ES-I3 (cell line): Measurements from ENCODE around the gene ANKRD6.

Experiments used
- H3K36me3 ChIP-seq: 2 replicates; pipeline ENCODE4 v1.6.1; 2013; ENCODE audit warnings: mild to moderate bottlenecking, low read length, control low read depth, moderate library complexity; ENCODE audit not compliant: insufficient read depth
- H3K4me1 ChIP-seq: 2 replicates; pipeline ENCODE4 v1.6.1; 2013; ENCODE audit warnings: mild to moderate bottlenecking, control low read depth, low read length; ENCODE audit not compliant: insufficient read depth
- H3K9ac ChIP-seq: 2 replicates; pipeline ENCODE4 v1.6.1; 2013; ENCODE audit warnings: low read depth, mild to moderate bottlenecking, low read length, moderate library complexity
- H3K9me3 ChIP-seq: 2 replicates; pipeline ENCODE4 v1.6.1; 2013; ENCODE audit warnings: mild to moderate bottlenecking, low read length, moderate library complexity; ENCODE audit not compliant: control insufficient read depth, insufficient read depth

Gene ANKRD6

DNA sequence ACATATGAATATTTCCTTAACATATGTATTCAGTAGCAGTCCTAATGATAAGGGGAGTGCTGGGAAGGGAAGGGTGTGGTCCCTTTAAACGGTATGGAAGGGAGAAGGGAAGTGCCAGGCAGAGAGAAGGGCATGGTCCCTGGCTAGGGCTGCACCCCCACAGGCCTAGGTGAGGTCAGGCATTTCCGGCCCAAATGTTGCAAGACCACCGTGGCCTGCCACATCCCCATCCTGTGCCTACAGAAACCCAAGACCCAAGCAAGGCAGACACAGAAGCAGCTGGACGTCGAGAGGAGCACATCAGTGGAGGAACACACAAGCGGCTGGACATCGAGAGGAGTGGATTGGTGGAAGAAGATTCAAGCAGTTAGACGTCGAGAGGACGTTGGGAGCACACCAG is 26.8 kb upstream of the ANKRD6 start:
- H3K4me1 ChIP-seq, result peaks cover 11% of the 10 kb centered on the region
- H3K36me3 ChIP-seq, result no peaks in the 10 kb centered on the region
- H3K9ac ChIP-seq, result no peak overlapping the region
- H3K9me3 ChIP-seq, result no peaks in the 10 kb centered on the region

DNA sequence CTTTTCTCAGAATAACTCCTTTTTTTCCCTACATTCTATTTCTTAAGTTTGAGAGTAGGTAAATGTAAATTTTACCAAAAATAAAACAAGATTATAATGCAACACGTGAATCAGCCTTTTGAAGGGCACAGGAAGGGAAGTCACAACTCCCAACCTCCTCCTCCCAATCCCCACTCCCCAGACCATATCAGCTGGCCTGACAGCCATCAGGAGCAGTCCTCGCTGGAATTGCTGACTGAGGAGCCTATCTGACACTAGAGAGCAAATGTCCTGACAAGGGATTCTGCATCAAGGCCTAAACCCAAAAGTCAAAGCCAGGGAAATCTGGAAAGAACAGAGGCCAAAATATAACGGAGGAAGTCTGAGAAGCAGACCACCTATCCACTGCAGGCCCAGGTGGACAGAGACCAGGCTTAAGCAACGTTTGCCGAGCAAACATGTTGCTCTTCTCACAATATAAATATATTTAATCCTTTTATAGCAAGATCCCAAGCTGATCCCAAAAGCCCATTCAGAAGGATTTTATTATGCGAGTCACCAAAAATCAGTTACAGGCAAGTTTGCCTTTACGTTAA is 23.4 kb upstream of the ANKRD6 start:
- no peaks in the 10 kb centered on the region for H3K9me3 ChIP-seq
- peaks cover 11% of the 10 kb centered on the region for H3K4me1 ChIP-seq
- no peaks in the 10 kb centered on the region for H3K36me3 ChIP-seq
- H3K9ac ChIP-seq, result peak overlapping the region; percentile 55; the same call in 1 of the 2 replicates

DNA sequence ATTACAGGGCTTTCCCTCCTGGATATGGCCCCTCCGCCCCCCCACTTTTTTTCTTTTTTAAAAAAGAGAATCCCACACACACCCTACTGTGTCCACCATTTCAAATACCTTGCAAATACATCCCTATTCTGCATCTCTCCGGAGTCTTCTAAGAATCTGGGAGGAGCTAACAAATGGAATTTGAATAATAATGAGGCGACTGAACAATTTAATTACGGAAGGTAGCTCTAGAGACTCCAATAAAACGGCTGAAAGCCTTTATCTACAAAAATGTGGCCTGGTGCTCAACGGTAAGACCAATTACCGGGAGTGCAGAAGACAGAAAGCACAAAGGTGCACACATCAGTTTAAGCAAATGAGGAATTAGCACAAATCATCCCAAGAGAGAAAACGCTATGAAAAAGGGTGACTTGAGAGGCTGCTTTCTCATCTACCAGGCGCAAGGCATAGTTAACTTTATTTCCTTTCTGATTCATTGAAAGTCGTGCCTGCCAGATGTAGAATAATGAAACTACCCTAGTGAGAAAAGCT is 22.7 kb upstream of the ANKRD6 start:
- Histone ChIP-seq H3K4me1 (peaks cover 11% of the 10 kb centered on the region), H3K9ac (peak overlapping the region; percentile 55; the same call in 1 of the 2 replicates), H3K9me3 (no peaks in the 10 kb centered on the region), H3K36me3 (no peaks in the 10 kb centered on the region)

DNA sequence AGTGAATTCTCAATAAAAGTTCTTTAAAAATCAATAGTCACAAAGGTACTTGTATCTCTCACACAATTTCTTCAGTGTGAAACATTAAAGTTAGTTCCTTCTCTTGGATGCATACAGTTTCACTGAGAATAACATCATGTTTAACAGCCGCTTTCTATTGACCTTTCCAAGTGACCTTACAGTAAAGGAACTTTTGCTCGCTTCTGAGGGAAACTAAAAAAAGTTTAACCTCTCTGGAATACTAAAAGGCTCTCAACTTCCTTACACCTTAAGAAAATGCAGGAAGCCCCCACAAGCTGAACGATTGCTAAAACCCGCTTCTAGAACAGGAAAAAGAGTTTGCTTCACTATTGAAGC is 22.2 kb upstream of the ANKRD6 start:
- Histone ChIP-seq H3K36me3 (no peaks in the 10 kb centered on the region), H3K9me3 (no peaks in the 10 kb centered on the region), H3K9ac (peak overlapping the region; percentile 55; the same call in 1 of the 2 replicates), H3K4me1 (peaks cover 6% of the 10 kb centered on the region)

DNA sequence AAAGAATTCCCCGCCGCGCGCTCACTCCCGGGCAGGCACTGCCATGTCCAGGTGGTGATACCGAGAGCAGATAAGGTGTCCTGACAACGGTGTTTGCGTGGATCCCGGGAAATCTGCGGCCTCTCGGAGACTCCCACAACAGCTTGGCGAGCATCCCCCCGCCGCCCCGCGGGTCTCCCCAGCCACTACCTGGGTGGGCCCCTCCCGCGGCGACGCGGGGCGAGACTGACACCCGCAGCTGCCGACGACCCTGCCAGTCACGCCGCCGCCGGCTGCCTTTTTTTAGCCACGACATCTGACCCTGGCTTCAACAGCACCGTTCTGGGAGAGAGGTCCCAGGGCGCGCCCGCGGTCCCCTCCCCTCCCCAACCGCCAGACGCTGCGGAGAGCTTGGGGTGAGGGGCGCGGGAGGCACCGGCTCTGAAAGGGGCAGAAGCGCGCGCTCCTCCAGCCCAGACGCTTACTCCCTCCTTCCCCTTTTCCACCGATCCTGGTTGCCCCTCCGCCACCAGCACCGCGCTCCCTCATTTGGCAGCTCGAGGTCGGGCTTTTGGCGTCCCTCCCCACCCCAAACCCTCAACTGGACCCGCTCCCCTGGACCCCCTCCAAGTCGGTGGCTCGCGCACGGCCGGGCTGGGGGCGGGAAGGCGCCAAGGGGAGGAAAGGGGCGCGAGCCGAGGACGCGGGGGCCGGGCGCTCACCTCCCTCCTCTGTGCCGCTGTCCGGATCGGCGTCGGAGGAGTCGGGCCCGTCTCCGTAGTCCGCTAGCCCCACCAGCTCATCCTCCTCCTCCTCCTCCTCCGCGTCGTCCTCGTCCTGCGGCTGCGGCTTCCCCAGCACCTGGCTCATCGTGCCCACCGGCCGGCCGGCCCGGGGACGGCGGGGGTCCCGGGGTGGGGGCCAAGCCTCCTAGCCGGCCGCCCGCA is 21.5 kb upstream of the ANKRD6 start:
- Histone ChIP-seq H3K9me3 (no peaks in the 10 kb centered on the region), H3K36me3 (no peaks in the 10 kb centered on the region), H3K9ac (peak overlapping the region; percentile 55), H3K4me1 (peaks cover under 1% of the 10 kb centered on the region)

DNA sequence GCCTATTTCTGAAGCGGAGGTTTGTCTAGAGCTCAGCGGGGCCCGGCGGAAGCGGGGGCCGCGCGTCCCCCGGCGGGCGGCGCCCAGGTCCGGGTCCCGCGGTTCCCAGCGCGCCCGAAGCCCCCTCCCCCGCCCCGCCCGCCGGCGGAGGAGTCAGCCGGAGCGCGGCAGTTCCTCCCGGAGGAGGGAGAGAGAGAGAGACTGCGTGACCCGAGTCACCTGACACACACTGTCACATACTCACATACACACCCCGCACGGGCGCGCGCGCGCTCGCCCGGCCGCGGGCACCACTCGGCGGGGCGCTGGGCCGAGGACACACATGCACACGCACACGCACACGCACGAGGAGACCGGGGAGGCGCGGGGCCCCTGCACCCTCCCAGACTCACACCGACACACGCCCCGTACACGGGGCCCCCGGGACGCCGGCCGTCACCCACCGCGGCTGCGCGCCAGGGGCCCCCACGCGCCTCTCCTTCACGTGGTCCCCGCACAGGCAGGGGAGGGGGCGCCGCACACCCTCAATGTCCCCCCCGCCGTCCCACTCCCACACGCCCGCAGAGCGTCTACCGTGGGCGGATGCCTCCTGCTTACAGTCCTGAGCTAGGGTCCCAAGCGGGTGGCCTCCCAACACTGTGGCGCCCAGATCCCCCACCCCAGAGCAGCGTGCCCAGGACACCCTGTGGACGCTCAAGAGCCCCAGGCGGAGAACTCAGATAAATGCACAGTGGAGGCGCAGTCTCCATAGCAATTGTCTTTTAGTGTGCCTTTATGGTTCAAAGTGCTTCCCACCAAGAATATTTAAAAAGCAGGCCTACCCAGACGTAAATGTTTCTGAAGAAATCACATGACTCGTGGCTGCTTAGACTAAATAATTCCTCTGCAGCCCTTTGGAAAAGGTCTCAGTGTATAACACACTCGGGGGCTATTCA is 20.6 kb upstream of the ANKRD6 start, which contains the start of gene RRAGD:
Gene RRAGD (minus strand): TSS at position 203 of the 935 bp plus-strand sequence. CDS start 280 bp downstream, outside the sequence.
- no peaks in the 10 kb centered on the region for H3K9me3 ChIP-seq
- no peaks in the 10 kb centered on the region; the same call in 1 of the 2 replicates for H3K4me1 ChIP-seq
- peak within 1 kb of the TSS; percentile 55 for H3K9ac ChIP-seq
- no peaks in the 10 kb centered on the region for H3K36me3 ChIP-seq

DNA sequence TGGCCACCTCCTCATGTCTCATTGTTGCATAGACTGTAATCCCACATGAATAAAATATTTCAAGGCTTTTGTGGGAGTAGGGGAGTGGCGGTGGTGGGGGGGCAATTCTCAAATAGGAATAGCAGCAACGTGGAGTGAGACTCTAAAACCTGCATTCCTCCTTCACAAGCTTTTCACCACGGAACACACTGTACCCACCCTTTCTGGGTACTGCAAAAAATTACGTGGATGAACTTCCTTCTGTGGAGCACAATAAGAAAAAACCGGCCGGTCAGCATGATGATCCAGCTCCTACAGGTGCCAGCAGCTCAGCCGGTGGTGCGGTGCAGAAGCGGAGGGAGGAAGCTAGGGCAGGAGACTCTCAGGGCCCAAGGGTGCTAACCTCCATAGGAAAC is 19.9 kb upstream of the ANKRD6 start:
- H3K9me3 ChIP-seq, result no peaks in the 10 kb centered on the region
- H3K9ac ChIP-seq, result peak overlapping the region; percentile 55; the same call in 1 of the 2 replicates
- H3K36me3 ChIP-seq, result no peaks in the 10 kb centered on the region
- H3K4me1 ChIP-seq, result no peaks in the 10 kb centered on the region; the same call in 1 of the 2 replicates

DNA sequence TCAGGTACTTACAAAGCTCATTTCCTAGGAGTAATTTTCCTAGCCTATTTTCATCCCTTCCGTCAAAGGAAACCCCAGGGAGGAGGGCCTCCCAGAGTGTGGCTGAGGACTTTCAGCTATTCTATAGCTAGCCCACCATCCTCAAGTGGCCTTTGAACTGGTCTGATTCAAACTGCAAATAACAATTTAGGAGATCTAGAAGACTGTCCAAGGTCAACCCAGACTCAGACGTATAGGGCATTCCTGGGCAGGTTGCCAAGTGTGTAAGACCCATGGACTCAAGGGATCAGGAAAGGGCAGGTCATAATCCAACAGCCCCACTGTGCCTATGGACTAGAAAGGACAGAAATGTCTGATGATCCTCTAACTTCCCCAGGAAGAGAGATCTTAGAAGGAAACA is 18.7 kb upstream of the ANKRD6 start:
- Histone ChIP-seq H3K9me3 (no peaks in the 10 kb centered on the region), H3K4me1 (no peaks in the 10 kb centered on the region), H3K36me3 (no peaks in the 10 kb centered on the region), H3K9ac (no peak overlapping the region)

- Histone ChIP-seq H3K9me3 (no peaks in the 10 kb centered on the region), H3K9ac (no peak overlapping the region), H3K36me3 (no peaks in the 10 kb centered on the region), H3K4me1 (no peaks in the 10 kb centered on the region)
Measured at GRCh38 chr6:89415185-89415584, 17.8 kb upstream of the ANKRD6 start.

GRCh38 chr6:89416796-89417195 is 16.2 kb upstream of the ANKRD6 start:
- Histone ChIP-seq H3K9me3 (no peaks in the 10 kb centered on the region), H3K9ac (no peak overlapping the region), H3K36me3 (no peaks in the 10 kb centered on the region), H3K4me1 (no peaks in the 10 kb centered on the region)

GRCh38 chr6:89430201-89430962 is 2.6 kb upstream of the ANKRD6 start:
- H3K4me1 ChIP-seq, result no peaks in the 10 kb centered on the region; the same call in 1 of the 2 replicates
- no peaks in the 10 kb centered on the region for H3K36me3 ChIP-seq
- no peaks in the 10 kb centered on the region for H3K9me3 ChIP-seq

DNA sequence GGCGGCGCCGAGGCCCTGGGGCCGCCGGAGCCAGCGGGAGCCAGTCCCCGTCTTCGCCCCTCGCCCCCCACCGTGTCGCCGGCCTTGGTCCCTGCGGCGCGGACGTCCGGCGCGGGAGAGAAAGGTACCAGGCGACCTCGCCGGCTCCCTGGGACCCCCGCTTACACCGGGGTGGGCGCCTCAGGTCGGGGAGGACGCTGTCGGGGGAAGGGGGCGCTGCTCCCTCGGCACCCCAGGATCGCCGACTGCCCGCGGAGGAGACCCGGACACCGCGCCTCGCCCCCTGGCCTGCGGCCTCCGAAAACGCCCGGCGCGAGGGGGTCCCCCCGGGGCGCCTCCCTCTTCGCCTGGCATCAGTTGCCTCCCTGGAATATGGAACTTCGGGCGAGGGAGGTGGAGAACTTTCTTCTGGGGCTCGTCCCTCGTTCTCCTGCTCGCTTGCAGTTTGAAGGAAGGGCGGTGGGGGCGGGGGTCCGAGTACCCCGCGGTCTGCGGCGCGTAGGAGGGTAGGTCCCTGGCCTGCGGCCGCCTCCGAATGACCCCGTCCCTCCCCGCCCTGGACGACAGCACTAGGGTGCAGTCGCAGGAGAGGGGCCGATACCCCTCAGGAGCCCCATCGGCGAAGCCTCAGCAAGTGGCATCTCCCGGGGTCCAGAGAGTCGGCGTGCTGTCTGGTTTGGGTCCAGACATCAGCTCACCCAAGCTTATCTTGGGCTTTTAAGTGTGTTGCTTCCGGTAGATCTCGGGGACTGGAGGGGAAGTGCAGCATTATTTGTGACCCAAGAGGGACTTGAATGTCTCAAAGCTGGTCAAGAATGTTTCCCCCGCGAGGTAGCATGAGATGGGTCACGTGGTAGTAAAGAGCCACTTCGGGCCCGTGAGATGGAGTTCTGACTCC is 549 bp downstream of the ANKRD6 start:
- no peaks in the 10 kb centered on the region for H3K9me3 ChIP-seq
- peak overlapping the region; percentile 80 for H3K9ac ChIP-seq
- no peaks in the 10 kb centered on the region; the same call in 1 of the 2 replicates for H3K4me1 ChIP-seq
- no peaks in the 10 kb centered on the region for H3K36me3 ChIP-seq

More at GRCh38 chr6:89430201-89430962, 2.6 kb upstream of the ANKRD6 start:
- no peak overlapping the region for H3K9ac ChIP-seq
